Mesenchymal stem cell (in vitro differentiated cells and primary cell): ENCODE measurements around the gene HDAC7.
A peak's percentile ranks its signal among the peaks of the same experiment; 100 is the strongest.

Experiments
- DNase-seq: peaks from one replicate; pipeline ENCODE4 v3.0.0-alpha.2; 2013
- H2AFZ ChIP-seq: one replicate; pipeline ENCODE4 v1.6.1; 2013; ENCODE audit warnings: low read depth, mild to moderate bottlenecking, control low read depth, inconsistent platforms, low read length, moderate library complexity
- H2AK5ac ChIP-seq: 2 replicates; pipeline ENCODE4 v1.6.1; 2013; ENCODE audit warnings: low read length, moderate library complexity, mild to moderate bottlenecking, inconsistent platforms; ENCODE audit not compliant: severe bottlenecking
- H2BK120ac ChIP-seq: one replicate; pipeline ENCODE4 v1.6.1; 2013; ENCODE audit warnings: low read depth, mild to moderate bottlenecking, inconsistent platforms, low read length, moderate library complexity
- H2BK12ac ChIP-seq, 2 experiments: one replicate each; pipeline ENCODE4 v1.6.1; 2013; ENCODE audit warnings: inconsistent platforms in 2 of 2, low read length in 2 of 2, mild to moderate bottlenecking in 2 of 2, moderate library complexity in 2 of 2, control low read depth in 1 of 2
- H2BK15ac ChIP-seq: one replicate; pipeline ENCODE4 v1.6.1; 2013; ENCODE audit warnings: mild to moderate bottlenecking, low read depth, inconsistent platforms; ENCODE audit not compliant: poor library complexity, severe bottlenecking
- H2BK5ac ChIP-seq: 2 replicates; pipeline ENCODE4 v1.6.1; 2013; ENCODE audit warnings: low read depth, mild to moderate bottlenecking, low read length, control low read depth, inconsistent platforms; ENCODE audit not compliant: poor library complexity, severe bottlenecking
- H3K14ac ChIP-seq, 2 experiments: one replicate each; pipeline ENCODE4 v1.6.1; 2013; ENCODE audit warnings: inconsistent platforms in 2 of 2, low read length in 2 of 2, control low read depth in 1 of 2, mild to moderate bottlenecking in 1 of 2, moderate library complexity in 1 of 2
- H3K18ac ChIP-seq, 2 experiments: one replicate each; pipeline ENCODE4 v1.6.1; 2013; ENCODE audit warnings: inconsistent platforms in 2 of 2, low read length in 2 of 2, control low read depth in 1 of 2, low read depth in 1 of 2, mild to moderate bottlenecking in 1 of 2
- H3K23ac ChIP-seq, 2 experiments: one replicate each; pipeline ENCODE4 v1.6.1; 2013; ENCODE audit warnings: inconsistent platforms in 2 of 2, low read length in 2 of 2, mild to moderate bottlenecking in 2 of 2, moderate library complexity in 2 of 2, control low read depth in 1 of 2
- H3K27ac ChIP-seq: 2 replicates; pipeline ENCODE4 v1.5.1; 2013; ENCODE audit warnings: mild to moderate bottlenecking, moderate library complexity, low read length, control low read depth, inconsistent platforms; ENCODE audit not compliant: poor library complexity, severe bottlenecking
- H3K27me3 ChIP-seq, 2 experiments: 2 replicates each; pipeline versions ENCODE4 v1.6.1 to v1.7.0; 2013; ENCODE audit warnings: low read length in 2 of 2, mild to moderate bottlenecking in 2 of 2, moderate library complexity in 2 of 2, control low read depth in 1 of 2, inconsistent platforms in 1 of 2; ENCODE audit not compliant: control insufficient read depth in 1 of 2, insufficient read depth in 1 of 2
- H3K36me3 ChIP-seq, 2 experiments: 2 replicates each; pipeline versions ENCODE4 v1.6.1 to v1.7.0; 2013; ENCODE audit warnings: low read length in 2 of 2, control low read depth in 1 of 2, inconsistent platforms in 1 of 2, low read depth in 1 of 2, mild to moderate bottlenecking in 1 of 2; ENCODE audit not compliant: insufficient read depth in 2 of 2, control insufficient read depth in 1 of 2
- H3K4ac ChIP-seq, 2 experiments: one replicate each; pipeline ENCODE4 v1.6.1; 2013; ENCODE audit warnings: inconsistent platforms in 2 of 2, low read length in 2 of 2, mild to moderate bottlenecking in 2 of 2, moderate library complexity in 2 of 2, control low read depth in 1 of 2, low read depth in 1 of 2
- H3K4me1 ChIP-seq: 2 replicates; pipeline ENCODE4 v1.6.1; 2013; ENCODE audit warnings: low read depth, low read length, control low read depth; ENCODE audit not compliant: control insufficient read depth, insufficient read depth
- H3K4me2 ChIP-seq: 2 replicates; pipeline ENCODE4 v1.6.1; 2013; ENCODE audit warnings: low read length, mild to moderate bottlenecking, inconsistent platforms; ENCODE audit not compliant: poor library complexity, severe bottlenecking
- H3K4me3 ChIP-seq, 2 experiments: 2 replicates each; pipeline versions ENCODE4 v1.5.1 to v1.7.0; 2013; ENCODE audit warnings: low read length in 2 of 2, mild to moderate bottlenecking in 2 of 2, control low read depth in 1 of 2, low read depth in 1 of 2; ENCODE audit not compliant: insufficient read depth in 1 of 2
- H3K79me1 ChIP-seq: replicated peaks from 2 replicates; pipeline ENCODE4 v1.6.1; 2013; ENCODE audit warnings: mild to moderate bottlenecking, control low read depth, low read length, inconsistent platforms; ENCODE audit not compliant: poor library complexity, severe bottlenecking
- H3K9ac ChIP-seq: 2 replicates; pipeline ENCODE4 v1.7.0; 2013; ENCODE audit warnings: mild to moderate bottlenecking, low read length, moderate library complexity
- H3K9me3 ChIP-seq: 2 replicates; pipeline ENCODE4 v1.7.0; 2013; ENCODE audit warnings: mild to moderate bottlenecking, low read length; ENCODE audit not compliant: control insufficient read depth
- H4K8ac ChIP-seq: one replicate; pipeline ENCODE4 v1.6.1; 2013; ENCODE audit warnings: inconsistent platforms, mild to moderate bottlenecking, low read length, moderate library complexity
- H4K91ac ChIP-seq: one replicate; pipeline ENCODE4 v1.6.1; 2013; ENCODE audit warnings: mild to moderate bottlenecking, low read length, inconsistent platforms
- WGBS: methylation state at CpG from one replicate; pipeline ENCODE4 v1.1.7; 2013; ENCODE audit warnings: mixed read lengths; 5-methylcytosine and 5-hydroxymethylcytosine counted together

HDAC7 gene

GRCh38 chr12:47773062-47773857 lies 46.4 kb downstream of the HDAC7 start, which contains the start of gene SLC48A1:
Gene SLC48A1, plus strand, starts transcription at chr12:47773238. Its CDS starts 67 bp downstream, at chr12:47773305.
- peak within 1 kb of the TSS; percentile 68 for H2BK15ac ChIP-seq
- H2AFZ ChIP-seq, result peak within 1 kb of the TSS; percentile 88
- no peaks in the 10 kb centered on the region for H3K9me3 ChIP-seq
- H2AK5ac ChIP-seq, result peak within 1 kb of the TSS; percentile 74
- H3K23ac ChIP-seq, result peak within 1 kb of the TSS in 1 of 2 experiments; percentile 9
- peaks cover 48% of the 10 kb centered on the region for H3K4me1 ChIP-seq
- H3K27me3 ChIP-seq, result no peaks in the 10 kb centered on the region
- DNase-seq, result peak; percentile 57
- H3K4me2 ChIP-seq, result peak within 1 kb of the TSS; percentile 87
- peaks cover 0 to 13% of the 10 kb centered on the region in 2 experiments for H3K36me3 ChIP-seq
- 0% methylated on average over 30 of the region's 106 CpGs for WGBS
- H3K14ac ChIP-seq, result peak within 1 kb of the TSS in 1 of 2 experiments; percentile 77
- peak within 1 kb of the TSS; percentile 5 for H4K91ac ChIP-seq
- peak within 1 kb of the TSS; percentile 90 for H3K9ac ChIP-seq
- H2BK5ac ChIP-seq, result peak within 1 kb of the TSS; percentile 40
- H3K4ac ChIP-seq, result peak within 1 kb of the TSS in 1 of 2 experiments; percentile 81
- H2BK12ac ChIP-seq, result peak within 1 kb of the TSS in 1 of 2 experiments; percentile 49
- peak within 1 kb of the TSS; percentile 50 for H3K27ac ChIP-seq
- peak within 1 kb of the TSS in 1 of 2 experiments; percentile 77 for H3K18ac ChIP-seq
- peaks cover 16% of the 10 kb centered on the region for H3K79me1 ChIP-seq
- peak within 1 kb of the TSS; percentile 59 for H4K8ac ChIP-seq
- peak within 1 kb of the TSS; percentile 83 to 88 for H3K4me3 ChIP-seq
- H2BK120ac ChIP-seq, result no peak within 1 kb of the TSS

GRCh38 chr12:47772738-47773061 lies 47.0 kb downstream of the HDAC7 start:
- Histone ChIP-seq H3K18ac (peak overlapping the region in 1 of 2 experiments; percentile 77), H2AK5ac (no peak overlapping the region), H2AFZ (no peak overlapping the region), H3K4ac (no peak overlapping the region), H3K27ac (peak overlapping the region; percentile 50), H3K4me2 (peak overlapping the region; percentile 68), H3K4me3 (peak overlapping the region; percentile 76 to 88), H3K4me1 (peaks cover 46% of the 10 kb centered on the region), H3K27me3 (no peaks in the 10 kb centered on the region), H3K36me3 (peaks cover 0 to 9% of the 10 kb centered on the region in 2 experiments), H3K9ac (peak overlapping the region; percentile 90), H2BK12ac (no peak overlapping the region), H3K23ac (no peak overlapping the region), H2BK15ac (no peak overlapping the region), H2BK120ac (no peak overlapping the region), H2BK5ac (no peak overlapping the region), H3K9me3 (no peaks in the 10 kb centered on the region), H3K79me1 (peaks cover 15% of the 10 kb centered on the region), H4K8ac (peak overlapping the region; percentile 35), H3K14ac (no peak overlapping the region), H4K91ac (no peak overlapping the region)
- no peak for DNase-seq
- WGBS, result 21% methylated on average over 13 of the region's 17 CpGs

- WGBS, result 90% methylated on average over 11 of the region's 13 CpGs
- Histone ChIP-seq H4K91ac (no peak overlapping the region), H3K27ac (no peak overlapping the region)
Measured at GRCh38 chr12:47772094-47772660, 47.5 kb downstream of the HDAC7 start.

GRCh38 chr12:47771304-47771703 lies 48.4 kb downstream of the HDAC7 start:
- H2BK5ac ChIP-seq, result no peak overlapping the region
- WGBS, result no CpG with 5 or more reads among the region's 6 CpGs
- peaks cover 0 to 3% of the 10 kb centered on the region in 2 experiments for H3K36me3 ChIP-seq
- H3K27ac ChIP-seq, result no peak overlapping the region
- no peak overlapping the region for H3K18ac ChIP-seq
- H3K4me3 ChIP-seq, result no peak overlapping the region
- H3K27me3 ChIP-seq, result no peaks in the 10 kb centered on the region
- H4K91ac ChIP-seq, result no peak overlapping the region
- DNase-seq, result no peak
- no peak overlapping the region for H2BK12ac ChIP-seq
- no peak overlapping the region for H3K23ac ChIP-seq
- H3K9ac ChIP-seq, result no peak overlapping the region
- H3K4ac ChIP-seq, result no peak overlapping the region
- no peak overlapping the region for H2AK5ac ChIP-seq
- H3K4me1 ChIP-seq, result peaks cover 42% of the 10 kb centered on the region
- no peaks in the 10 kb centered on the region for H3K9me3 ChIP-seq
- H3K14ac ChIP-seq, result no peak overlapping the region
- no peak overlapping the region for H2AFZ ChIP-seq
- no peak overlapping the region for H4K8ac ChIP-seq
- peaks cover 11% of the 10 kb centered on the region for H3K79me1 ChIP-seq
- no peak overlapping the region for H2BK120ac ChIP-seq
- H2BK15ac ChIP-seq, result no peak overlapping the region
- no peak overlapping the region for H3K4me2 ChIP-seq

More at GRCh38 chr12:47772094-47772660, 47.5 kb downstream of the HDAC7 start:
- H3K4me3 ChIP-seq, result peak overlapping the region in 1 of 2 experiments; percentile 76
- no peak for DNase-seq
- peaks cover 14% of the 10 kb centered on the region for H3K79me1 ChIP-seq
- H2BK120ac ChIP-seq, result no peak overlapping the region
- H3K9me3 ChIP-seq, result no peaks in the 10 kb centered on the region
- no peak overlapping the region for H3K18ac ChIP-seq
- H3K9ac ChIP-seq, result peak overlapping the region; percentile 90
- no peak overlapping the region for H3K4me2 ChIP-seq
- peak overlapping the region; percentile 74 for H2AK5ac ChIP-seq
- H3K36me3 ChIP-seq, result peaks cover 0 to 6% of the 10 kb centered on the region in 2 experiments
- no peaks in the 10 kb centered on the region for H3K27me3 ChIP-seq
- H3K4me1 ChIP-seq, result peaks cover 43% of the 10 kb centered on the region
- H2AFZ ChIP-seq, result no peak overlapping the region
- H3K4ac ChIP-seq, result no peak overlapping the region
- no peak overlapping the region for H2BK15ac ChIP-seq
- H2BK5ac ChIP-seq, result no peak overlapping the region
- H3K14ac ChIP-seq, result no peak overlapping the region
- no peak overlapping the region for H2BK12ac ChIP-seq
- H4K8ac ChIP-seq, result no peak overlapping the region
- H3K23ac ChIP-seq, result no peak overlapping the region
